ENCODE results near the gene GINS1.
"Not testable (repeated sequence)": the region's sequence is repeated elsewhere in the genome, so short reads cannot be mapped to it uniquely, and the experiment has no call there.

GINS1 gene

GRCh38 chr20:25398376-25399036 lies 9.0 kb upstream of the GINS1 start:
- in situ Hi-C loops (cut with MboI; ENCODE audit: low pct_unique_long_range_greater_than_20kb, low sequenced_read_pairs, unreplicated experiment), result loop anchor here (10.0 kb wide), 1 partner anchor 104 kb away; no protein-coding TSS in a partner anchor
- no peak for DNase-seq (ENCODE audit: low spot score)
- no peak for TF ChIP-seq CTCF (IDR thresholded peaks at IDR 0.05; ENCODE audit: extremely low read depth, insufficient read depth, missing control alignments)

DNA sequence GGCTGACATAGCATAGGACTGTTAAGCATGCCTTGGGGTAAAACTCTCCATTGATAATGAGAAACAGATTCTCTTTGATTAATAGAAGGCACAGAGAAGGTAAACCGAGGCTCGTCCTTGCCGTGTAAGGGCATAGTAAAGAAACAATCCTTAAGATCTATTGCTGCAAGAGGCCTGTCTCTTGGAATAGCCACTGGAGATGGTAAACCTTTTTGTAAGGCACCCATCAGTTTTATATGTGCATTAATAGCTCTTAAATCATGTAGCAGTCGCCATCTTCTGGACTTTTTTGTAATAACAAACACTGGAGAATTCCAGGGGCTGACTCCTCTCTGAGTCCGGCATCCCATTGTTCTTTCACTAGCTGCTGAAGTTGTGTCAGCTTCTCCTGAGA lies 8.4 kb upstream of the GINS1 start:
- TF ChIP-seq CTCF (IDR thresholded peaks at IDR 0.05; ENCODE audit: extremely low read depth, insufficient read depth, missing control alignments), result peak; percentile 55
- DNase-seq (ENCODE audit: low spot score), result peak; percentile 48
- in situ Hi-C loops (cut with MboI; ENCODE audit: low pct_unique_long_range_greater_than_20kb, low sequenced_read_pairs, unreplicated experiment), result loop anchor here (10.0 kb wide), 1 partner anchor 104 kb away; no protein-coding TSS in a partner anchor

DNA sequence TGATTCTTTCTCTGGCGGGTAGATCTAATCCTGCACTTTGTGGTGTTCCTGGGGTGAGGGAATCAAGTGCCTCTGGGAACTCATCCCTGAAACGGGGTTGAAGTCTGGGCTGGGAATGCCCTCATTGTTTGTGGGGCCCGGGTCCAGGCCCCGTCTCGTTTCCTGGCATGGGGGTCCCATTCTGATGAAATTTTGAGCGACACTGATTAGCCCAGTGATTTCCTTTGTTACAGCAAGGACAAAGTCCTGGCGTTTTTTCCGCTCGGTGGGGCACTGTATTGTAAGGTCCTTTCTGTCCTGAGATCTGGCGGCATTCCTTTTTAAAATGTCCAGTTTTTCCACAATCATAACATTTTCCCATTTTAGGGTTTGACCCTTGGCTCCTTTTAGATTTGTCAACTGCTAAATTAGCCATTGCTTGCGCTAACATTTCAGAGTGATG lies 7.2 kb upstream of the GINS1 start:
- in situ Hi-C loops (cut with MboI; ENCODE audit: low pct_unique_long_range_greater_than_20kb, low sequenced_read_pairs, unreplicated experiment), result loop anchor here (25.0 kb wide), 1 partner anchor 413 kb away; the partner anchor contains the start of gene APMAP
- DNase-seq (ENCODE audit: low spot score), result not testable (repeated sequence)

DNA sequence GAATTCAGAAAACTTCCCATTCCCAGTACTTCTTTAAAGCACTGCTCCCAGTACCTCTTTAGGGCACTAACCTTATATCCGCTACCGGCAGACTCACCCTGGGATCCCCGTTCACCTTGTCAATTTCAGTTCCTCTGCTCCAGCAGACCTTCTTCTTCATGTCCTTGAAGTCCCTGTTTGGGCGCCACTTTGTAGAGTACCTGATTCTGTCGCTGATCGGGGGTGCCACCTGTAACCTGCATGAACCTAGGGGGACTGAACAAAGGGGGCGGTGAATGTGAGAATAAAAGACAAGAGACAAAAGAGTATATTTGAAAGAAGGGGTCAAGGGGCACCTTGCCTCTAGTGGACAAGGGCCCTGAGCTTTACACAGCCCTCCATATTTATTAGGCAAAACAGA lies 4.9 kb upstream of the GINS1 start:
- DNase-seq (ENCODE audit: low spot score), result no peak
- in situ Hi-C loops (cut with MboI; ENCODE audit: low pct_unique_long_range_greater_than_20kb, low sequenced_read_pairs, unreplicated experiment), result loop anchor here (25.0 kb wide), 1 partner anchor 415 kb away; the partner anchor contains the start of gene APMAP
- TF ChIP-seq CTCF (IDR thresholded peaks at IDR 0.05; ENCODE audit: extremely low read depth, insufficient read depth, missing control alignments), result no peak

GRCh38 chr20:25408170-25408547 lies 686 bp downstream of the GINS1 start:
- in situ Hi-C loops (cut with MboI; ENCODE audit: low pct_unique_long_range_greater_than_20kb, low sequenced_read_pairs, unreplicated experiment), result loop anchor here (25.0 kb wide), 1 partner anchor 421 kb away; the partner anchor contains the start of gene APMAP
- no peak for DNase-seq (ENCODE audit: low spot score)
- no peak for TF ChIP-seq CTCF (IDR thresholded peaks at IDR 0.05; ENCODE audit: extremely low read depth, insufficient read depth, missing control alignments)

- in situ Hi-C loops (cut with MboI; ENCODE audit: low pct_unique_long_range_greater_than_20kb, low sequenced_read_pairs, unreplicated experiment), result loop anchor here (25.0 kb wide), 1 partner anchor 422 kb away; the partner anchor contains the start of gene APMAP
- DNase-seq (ENCODE audit: low spot score), result no peak
- TF ChIP-seq CTCF (IDR thresholded peaks at IDR 0.05; ENCODE audit: extremely low read depth, insufficient read depth, missing control alignments), result no peak
Measured at GRCh38 chr20:25408890-25409289, 1.4 kb downstream of the GINS1 start.

DNA sequence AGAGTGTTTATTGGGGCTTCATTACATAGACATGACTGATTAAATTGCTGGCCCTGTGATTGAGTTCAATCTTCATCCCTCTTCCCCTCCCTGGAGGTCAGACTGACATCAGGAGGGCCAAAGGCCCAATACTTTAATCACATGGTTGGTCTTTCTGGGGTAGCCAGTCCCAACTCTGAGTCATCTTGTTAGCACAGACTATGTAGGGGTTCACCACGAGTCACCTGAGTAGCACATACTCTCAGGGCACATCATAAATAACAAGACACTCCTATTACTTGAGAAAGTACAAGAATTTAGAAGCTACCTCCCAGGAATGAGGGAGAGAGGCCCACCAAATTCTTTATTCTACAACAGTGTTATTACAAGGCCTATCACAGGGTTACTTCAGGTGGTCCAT lies 11.3 kb downstream of the GINS1 start:
- no peak for DNase-seq (ENCODE audit: low spot score)
- TF ChIP-seq CTCF (IDR thresholded peaks at IDR 0.05; ENCODE audit: extremely low read depth, insufficient read depth, missing control alignments), result no peak
- in situ Hi-C loops (cut with MboI; ENCODE audit: low pct_unique_long_range_greater_than_20kb, low sequenced_read_pairs, unreplicated experiment), result loop anchor here (25.0 kb wide), 1 partner anchor 431 kb away; the partner anchor contains the start of gene APMAP
